GM12878 (cell line): ENCODE measurements around the gene UBE2J2. TPM values are rescaled to one million over a fixed set of nuclear protein-coding genes. Genes with fewer than 3 reads are reported as not detected.

Experiments used
- ATAC-seq: fragments of 200-7000 bp; cut with Tn5 transposase; 3 replicates; pipeline ENCODE4 v1.9.1; 2020; ENCODE audit warnings: mild to moderate bottlenecking, moderate library complexity
- BruUV-seq: library from RNA; stranded (reverse); fragments of 400-500 nt; replicated peaks from 2 replicates; lab custom pipeline; 2021; lab: Mats Ljungman, UMichigan
- CTCF ChIA-PET: fragments of 300-600 bp; sonication (Branson Sonifier 250); formaldehyde crosslinking; extraction: SDS; loops from one replicate; lab custom pipeline; 2021; ENCODE audit warnings: inconsistent platforms; lab: Yijun Ruan, JAX
- POLR2A ChIA-PET: fragments of 350-600 bp; formaldehyde crosslinking; extraction: SDS; loops from one replicate; lab custom pipeline; 2021; ENCODE audit warnings: inconsistent platforms; lab: Charles Lee
- RAD21 ChIA-PET: fragments of 300-600 bp; sonication (Branson Sonifier 250); formaldehyde crosslinking; loops from one replicate; lab custom pipeline; 2023; ENCODE audit warnings: antibody characterized with exemption; ENCODE audit not compliant: unreplicated experiment; lab: Charles Lee
- SMC1A ChIA-PET: fragments of 300-600 bp; sonication (Branson Sonifier 250); formaldehyde crosslinking; loops from one replicate; lab custom pipeline; 2023; ENCODE audit not compliant: unreplicated experiment, uncharacterized antibody; lab: Charles Lee
- DNase-seq: peaks from one replicate; pipeline ENCODE4 v3.0.0-alpha.2; 2011; ENCODE audit warnings: low read depth, low spot score
- FAIRE-seq: peaks from 3 replicates; lab custom pipeline; 2011; peaks lifted over from hg19 to GRCh38; lab: Jason Lieb, UNC
- H2AFZ ChIP-seq: 2 replicates; pipeline ENCODE4 v1.6.0; 2011; ENCODE audit warnings: low read depth, low read length, control low read depth; ENCODE audit not compliant: control insufficient read depth
- H3K27ac ChIP-seq: 2 replicates; pipeline ENCODE4 v1.5.1; 2011; ENCODE audit warnings: control low read depth; ENCODE audit not compliant: control insufficient read depth, insufficient read depth
- H3K27me3 ChIP-seq, 2 experiments: replicated peaks in 1 of 2; 2 replicates each; pipeline versions ENCODE4 v1.6.0 to v1.6.1; 2011; ENCODE audit warnings: low read length in 1 of 2; ENCODE audit not compliant: control insufficient read depth in 2 of 2, insufficient read depth in 2 of 2
- H3K36me3 ChIP-seq, 2 experiments: 2 replicates each; pipeline ENCODE4 v1.5.1; 2011; ENCODE audit warnings: low read length in 1 of 2; ENCODE audit not compliant: control insufficient read depth in 2 of 2, insufficient read depth in 2 of 2
- H3K4me1 ChIP-seq: 2 replicates; pipeline ENCODE4 v1.6.1; 2011; ENCODE audit warnings: mild to moderate bottlenecking, low read length, moderate library complexity, mixed read lengths; ENCODE audit not compliant: control insufficient read depth, insufficient read depth
- H3K4me2 ChIP-seq: 2 replicates; pipeline ENCODE4 v1.6.0; 2011; ENCODE audit warnings: control low read depth; ENCODE audit not compliant: control insufficient read depth, insufficient read depth
- H3K4me3 ChIP-seq: fragments of 200-600 bp; sonication (generic); 2 replicates; pipeline ENCODE4 v1.5.1; 2016
- H3K79me2 ChIP-seq: 2 replicates; pipeline ENCODE4 v1.6.0; 2011; ENCODE audit warnings: low read length; ENCODE audit not compliant: control insufficient read depth, insufficient read depth
- H3K9ac ChIP-seq: 2 replicates; pipeline ENCODE4 v1.8.0; 2011; ENCODE audit warnings: low read length, control low read depth, mixed read lengths; ENCODE audit not compliant: control insufficient read depth, insufficient read depth
- H3K9me3 ChIP-seq: replicated peaks from 3 replicates; pipeline ENCODE4 v1.5.1; 2011; ENCODE audit warnings: mild to moderate bottlenecking, low read length; ENCODE audit not compliant: control insufficient read depth, insufficient read depth
- H4K20me1 ChIP-seq: 2 replicates; pipeline ENCODE4 v1.6.0; 2011; ENCODE audit not compliant: control insufficient read depth, insufficient read depth
- BCLAF1 ChIP-seq: fragments of 450-650 bp; IDR thresholded peaks from 2 replicates; pipeline ENCODE4 v1.6.1; 2017; ENCODE audit warnings: antibody characterized with exemption, mild to moderate bottlenecking, moderate library complexity
- SIN3A ChIP-seq: IDR thresholded peaks from 2 replicates; pipeline ENCODE4 v1.6.1; 2012; ENCODE audit warnings: low read depth, low read length, improper control_type of control experiment
- SREBF2 ChIP-seq: IDR thresholded peaks from 2 replicates; pipeline ENCODE4 v1.6.1; 2012; ENCODE audit warnings: mild to moderate bottlenecking, low read length
- WGBS: methylation state at CpG from one replicate; pipeline ENCODE4 v1.1.6; 2016; ENCODE audit warnings: low lambda C conversion rate; ENCODE audit not compliant: insufficient replicate concordance, insufficient coverage; ENCODE audit errors: missing lambda C conversion rate; 5-methylcytosine and 5-hydroxymethylcytosine counted together
- in situ Hi-C: fragments of 300-500 bp; cut with MboI; formaldehyde crosslinking; loops from 9 replicates; pipeline ENCODE4 v1.14.3; 2018; ENCODE audit warnings: mixed read lengths
- intact Hi-C: fragments of 100-400 bp; cut with micrococcal nuclease; formaldehyde crosslinking; loops from one replicate; pipeline ENCODE4 v1.14.2; 2022; ENCODE audit not compliant: unreplicated experiment
- polyA plus RNA-seq, 11 experiments: library from polyadenylated mRNA; depleted of rRNA in 4 of 11; unstranded in 6 of 11; stranded (reverse) in 5 of 11; fragments of >200 nt; fragmentation: Nextera tagmentation in 4 of 11; fragmentation: Illumina TruSeq in 1 of 11; extraction: Ambion mirVana in 4 of 11; extraction: Trizol in 1 of 11; gene quantifications; 1 replicate in 1 of 11; 2 replicates in 10 of 11; pipeline versions ENCODE4 v1.2.1 to v1.2.3, GENCODE V29; 2011 to 2016; ENCODE audit warnings: inconsistent platforms in 2 of 11, missing spikeins in 2 of 11, low read depth in 1 of 11
- total RNA-seq, 4 experiments: library from RNA; depleted of rRNA in 3 of 4; stranded (reverse); fragments of >200 nt in 3 of 4; fragmentation: Illumina TruSeq in 1 of 4; extraction: Trizol in 1 of 4; gene quantifications; 2 replicates each; pipeline versions ENCODE4 v1.2.1 to v1.2.3, GENCODE V29; 2013 to 2021

Gene UBE2J2
- total and polyA plus RNA-seq, 10 of the 15 experiments (the other 5 are each of a cell fraction or from before 2014, with no cell fraction given) = 0.72 to 70.5 (median 49.2) TPM

- 68% methylated on average over 23 of the region's 23 CpGs for WGBS
Measured at GRCh38 chr1:1243807-1244191, 29.9 kb downstream of the UBE2J2 start.

More at GRCh38 chr1:1243807-1244191, 29.9 kb downstream of the UBE2J2 start:
- ChIA-PET POLR2A (no interaction called here), CTCF (no interaction called here), SMC1A (no interaction called here), RAD21 (no interaction called here)
- Histone ChIP-seq H4K20me1 (no peaks in the 10 kb centered on the region), H3K79me2 (no peaks in the 10 kb centered on the region), H3K27me3 (peaks cover 1 to 5% of the 10 kb centered on the region in 2 experiments; a peak in 3 of 4 replicates), H3K9ac (no peak overlapping the region), H3K4me1 (no peaks in the 10 kb centered on the region), H3K9me3 (no peaks in the 10 kb centered on the region), H3K27ac (no peak overlapping the region), H3K36me3 (no peaks in the 10 kb centered on the region), H2AFZ (no peak overlapping the region), H3K4me3 (no peak overlapping the region), H3K4me2 (no peak overlapping the region)
- TF ChIP-seq BCLAF1 (no peak), SREBF2 (no peak), SIN3A (no peak)
- no TSS peak for BruUV-seq
- no peak for ATAC-seq
- in situ Hi-C loops = no loop called here
- DNase-seq = no peak
- FAIRE-seq = no peak
- intact Hi-C loops = no loop called here
